Measurements from ENCODE around the gene MSRB1. TPM values are rescaled to one million over a fixed set of nuclear protein-coding genes. Genes with fewer than 3 reads are reported as not detected.

MSRB1 gene
- total and polyA plus RNA-seq, 9 of the 15 experiments (the other 6 are each of a cell fraction or from before 2014, with no cell fraction given), result 5.4 to 33.7 (median 25.7) TPM

GRCh38 chr16:1923299-1924034, 19.5 kb downstream of the MSRB1 start (continued):
- TF ChIP-seq, protein P1, sequence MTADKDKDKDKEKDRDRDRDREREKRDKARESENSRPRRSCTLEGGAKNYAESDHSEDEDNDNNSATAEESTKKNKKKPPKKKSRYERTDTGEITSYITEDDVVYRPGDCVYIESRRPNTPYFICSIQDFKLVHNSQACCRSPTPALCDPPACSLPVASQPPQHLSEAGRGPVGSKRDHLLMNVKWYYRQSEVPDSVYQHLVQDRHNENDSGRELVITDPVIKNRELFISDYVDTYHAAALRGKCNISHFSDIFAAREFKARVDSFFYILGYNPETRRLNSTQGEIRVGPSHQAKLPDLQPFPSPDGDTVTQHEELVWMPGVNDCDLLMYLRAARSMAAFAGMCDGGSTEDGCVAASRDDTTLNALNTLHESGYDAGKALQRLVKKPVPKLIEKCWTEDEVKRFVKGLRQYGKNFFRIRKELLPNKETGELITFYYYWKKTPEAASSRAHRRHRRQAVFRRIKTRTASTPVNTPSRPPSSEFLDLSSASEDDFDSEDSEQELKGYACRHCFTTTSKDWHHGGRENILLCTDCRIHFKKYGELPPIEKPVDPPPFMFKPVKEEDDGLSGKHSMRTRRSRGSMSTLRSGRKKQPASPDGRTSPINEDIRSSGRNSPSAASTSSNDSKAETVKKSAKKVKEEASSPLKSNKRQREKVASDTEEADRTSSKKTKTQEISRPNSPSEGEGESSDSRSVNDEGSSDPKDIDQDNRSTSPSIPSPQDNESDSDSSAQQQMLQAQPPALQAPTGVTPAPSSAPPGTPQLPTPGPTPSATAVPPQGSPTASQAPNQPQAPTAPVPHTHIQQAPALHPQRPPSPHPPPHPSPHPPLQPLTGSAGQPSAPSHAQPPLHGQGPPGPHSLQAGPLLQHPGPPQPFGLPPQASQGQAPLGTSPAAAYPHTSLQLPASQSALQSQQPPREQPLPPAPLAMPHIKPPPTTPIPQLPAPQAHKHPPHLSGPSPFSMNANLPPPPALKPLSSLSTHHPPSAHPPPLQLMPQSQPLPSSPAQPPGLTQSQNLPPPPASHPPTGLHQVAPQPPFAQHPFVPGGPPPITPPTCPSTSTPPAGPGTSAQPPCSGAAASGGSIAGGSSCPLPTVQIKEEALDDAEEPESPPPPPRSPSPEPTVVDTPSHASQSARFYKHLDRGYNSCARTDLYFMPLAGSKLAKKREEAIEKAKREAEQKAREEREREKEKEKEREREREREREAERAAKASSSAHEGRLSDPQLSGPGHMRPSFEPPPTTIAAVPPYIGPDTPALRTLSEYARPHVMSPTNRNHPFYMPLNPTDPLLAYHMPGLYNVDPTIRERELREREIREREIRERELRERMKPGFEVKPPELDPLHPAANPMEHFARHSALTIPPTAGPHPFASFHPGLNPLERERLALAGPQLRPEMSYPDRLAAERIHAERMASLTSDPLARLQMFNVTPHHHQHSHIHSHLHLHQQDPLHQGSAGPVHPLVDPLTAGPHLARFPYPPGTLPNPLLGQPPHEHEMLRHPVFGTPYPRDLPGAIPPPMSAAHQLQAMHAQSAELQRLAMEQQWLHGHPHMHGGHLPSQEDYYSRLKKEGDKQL (CRISPR knock-in tag; IDR thresholded peaks at IDR 0.05; ENCODE audit: borderline replicate concordance), result no peak
- TF ChIP-seq SUPT5H (IDR thresholded peaks at IDR 0.05) (no peak), BRCA1 (IDR thresholded peaks at IDR 0.05) (no peak), BRCA1 (CRISPR knock-in tag; IDR thresholded peaks at IDR 0.05) (no peak), PTTG1 (tag; IDR thresholded peaks at IDR 0.05; ENCODE audit: low read depth) (no peak), YBX1 (IDR thresholded peaks at IDR 0.05) (no peak), THRA (IDR thresholded peaks at IDR 0.05) (no peak), SPI1 (IDR thresholded peaks at IDR 0.05; ENCODE audit: borderline replicate concordance, low read depth, low read length) (no peak), ZNF583 (CRISPR knock-in tag; IDR thresholded peaks at IDR 0.05) (no peak), RCOR1 (IDR thresholded peaks at IDR 0.05; ENCODE audit: borderline replicate concordance in 1 of 2, low read depth in 2 of 2, low read length in 2 of 2) (0 out of 4 replicates have a peak, but pooled peaks of 1 of the 2 experiments have one; percentile 6), L3MBTL2 (IDR thresholded peaks at IDR 0.05) (peak; percentile 27; the same call in 1 of the 2 replicates), FOSL1 (tag; conservative IDR thresholded peaks at IDR 0.05) (no peak), SOX6 (IDR thresholded peaks at IDR 0.05) (no peak), DACH1 (IDR thresholded peaks at IDR 0.05; ENCODE audit: partially characterized antibody) (no peak), ZNF561 (CRISPR knock-in tag; conservative IDR thresholded peaks at IDR 0.05) (no peak), DNMT1 (IDR thresholded peaks at IDR 0.05) (no peak)
- TF ChIP-seq, protein P2, sequence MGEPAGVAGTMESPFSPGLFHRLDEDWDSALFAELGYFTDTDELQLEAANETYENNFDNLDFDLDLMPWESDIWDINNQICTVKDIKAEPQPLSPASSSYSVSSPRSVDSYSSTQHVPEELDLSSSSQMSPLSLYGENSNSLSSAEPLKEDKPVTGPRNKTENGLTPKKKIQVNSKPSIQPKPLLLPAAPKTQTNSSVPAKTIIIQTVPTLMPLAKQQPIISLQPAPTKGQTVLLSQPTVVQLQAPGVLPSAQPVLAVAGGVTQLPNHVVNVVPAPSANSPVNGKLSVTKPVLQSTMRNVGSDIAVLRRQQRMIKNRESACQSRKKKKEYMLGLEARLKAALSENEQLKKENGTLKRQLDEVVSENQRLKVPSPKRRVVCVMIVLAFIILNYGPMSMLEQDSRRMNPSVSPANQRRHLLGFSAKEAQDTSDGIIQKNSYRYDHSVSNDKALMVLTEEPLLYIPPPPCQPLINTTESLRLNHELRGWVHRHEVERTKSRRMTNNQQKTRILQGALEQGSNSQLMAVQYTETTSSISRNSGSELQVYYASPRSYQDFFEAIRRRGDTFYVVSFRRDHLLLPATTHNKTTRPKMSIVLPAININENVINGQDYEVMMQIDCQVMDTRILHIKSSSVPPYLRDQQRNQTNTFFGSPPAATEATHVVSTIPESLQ (CRISPR knock-in tag; IDR thresholded peaks at IDR 0.05), result no peak
- TF ChIP-seq, protein P3, sequence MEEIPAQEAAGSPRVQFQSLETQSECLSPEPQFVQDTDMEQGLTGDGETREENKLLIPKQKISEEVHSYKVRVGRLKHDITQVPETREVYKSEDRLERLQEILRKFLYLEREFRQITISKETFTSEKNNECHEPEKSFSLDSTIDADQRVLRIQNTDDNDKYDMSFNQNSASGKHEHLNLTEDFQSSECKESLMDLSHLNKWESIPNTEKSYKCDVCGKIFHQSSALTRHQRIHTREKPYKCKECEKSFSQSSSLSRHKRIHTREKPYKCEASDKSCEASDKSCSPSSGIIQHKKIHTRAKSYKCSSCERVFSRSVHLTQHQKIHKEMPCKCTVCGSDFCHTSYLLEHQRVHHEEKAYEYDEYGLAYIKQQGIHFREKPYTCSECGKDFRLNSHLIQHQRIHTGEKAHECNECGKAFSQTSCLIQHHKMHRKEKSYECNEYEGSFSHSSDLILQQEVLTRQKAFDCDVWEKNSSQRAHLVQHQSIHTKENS (CRISPR knock-in tag; IDR thresholded peaks at IDR 0.05), result no peak
